Stimulated activated CD8-positive, alpha-beta memory T cell treated with anti-CD3 and anti-CD28 coated beads, Interleukin-7, amount 100 ng/mL, for 4 hours (primary cell): Measurements from ENCODE around the gene UBE2Z.
"Not testable (repeated sequence)": the region's sequence is repeated elsewhere in the genome, so short reads cannot be mapped to it uniquely, and the experiment has no call there.

Source experiments
- DNase-seq, 2 donors: peaks; one replicate each; pipeline ENCODE4 v3.0.0-alpha.2; 2020; ENCODE audit warnings: low read depth in 2 of 2

The UBE2Z gene

GRCh38 chr17:48904428-48904827, 3.8 kb upstream of the UBE2Z start:
- no peak for DNase-seq

- DNase-seq: no peak
These were observed 2.2 kb upstream of the UBE2Z start for GRCh38 chr17:48905987-48906515.

- DNase-seq: no peak
These were observed 527 bp upstream of the UBE2Z start for GRCh38 chr17:48907713-48908046.

- peak; percentile 89 to 92 for DNase-seq
These were observed 717 bp downstream of the UBE2Z start for GRCh38 chr17:48908853-48909394.

GRCh38 chr17:48909783-48910182, 1.6 kb downstream of the UBE2Z start:
- no peak for DNase-seq

- DNase-seq: no peak
These were observed 2.2 kb downstream of the UBE2Z start for GRCh38 chr17:48910370-48910769.

GRCh38 chr17:48912476-48912875, 4.3 kb downstream of the UBE2Z start:
- no peak for DNase-seq

GRCh38 chr17:48915459-48916282, 7.5 kb downstream of the UBE2Z start:
- peak in 1 of 2 donors; percentile 28 for DNase-seq

DNA sequence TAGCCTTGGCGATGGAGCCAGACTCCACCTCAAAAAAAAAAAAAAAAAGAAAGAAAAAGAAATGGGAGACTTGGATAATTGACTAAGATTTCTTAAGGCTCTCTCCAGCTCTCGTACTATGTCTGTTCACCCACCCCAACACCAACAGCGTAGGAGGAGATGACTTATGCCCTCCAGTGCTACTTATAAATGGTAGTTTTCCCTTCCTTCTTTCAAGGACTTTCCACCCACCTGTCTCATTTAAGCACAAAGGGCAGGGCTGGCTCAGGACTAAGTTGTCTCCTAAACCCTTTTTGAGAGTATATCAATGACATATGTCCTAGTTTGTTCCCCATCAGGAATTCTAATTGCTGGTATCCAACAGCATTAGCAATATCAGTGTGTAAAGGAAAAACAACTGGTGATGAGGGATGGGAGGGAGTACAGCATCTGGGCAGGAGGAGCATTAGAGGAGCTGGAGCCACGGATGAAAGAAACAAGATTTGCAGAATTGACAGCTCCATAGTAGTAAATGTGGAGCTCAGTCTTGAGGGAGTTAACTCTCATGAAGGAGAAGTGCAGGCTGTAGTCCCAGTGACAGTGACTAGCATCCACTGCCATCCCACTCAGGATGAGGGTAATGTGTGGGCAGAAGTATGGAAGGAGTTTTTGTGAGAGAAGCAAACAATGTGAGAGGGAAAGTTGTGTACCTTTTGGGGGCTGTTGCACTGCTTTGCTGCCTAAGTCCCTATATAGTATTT, 17.2 kb downstream of the UBE2Z start:
- DNase-seq: no peak

DNA sequence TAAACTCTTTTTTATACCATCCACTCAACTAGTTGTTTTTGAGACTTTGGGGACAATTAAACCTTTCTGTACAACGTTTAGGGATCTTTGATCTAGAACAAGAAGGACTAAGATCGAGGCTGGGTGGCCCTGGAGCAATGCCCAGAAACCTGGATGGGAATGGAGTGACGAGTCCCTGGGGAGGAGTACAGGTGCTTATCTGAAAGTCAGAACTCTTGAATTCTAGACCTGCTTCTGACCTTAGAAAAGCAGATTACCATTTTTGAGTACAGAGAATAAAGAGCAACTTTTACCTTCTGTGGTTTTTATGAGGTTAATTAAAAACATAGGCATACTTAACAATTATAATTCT, 17.8 kb downstream of the UBE2Z start:
- no peak for DNase-seq

- DNase-seq: no peak
These were observed 20.0 kb downstream of the UBE2Z start for GRCh38 chr17:48927978-48928745.

- DNase-seq: no peak
These were observed 20.9 kb downstream of the UBE2Z start for GRCh38 chr17:48928876-48929811.

DNA sequence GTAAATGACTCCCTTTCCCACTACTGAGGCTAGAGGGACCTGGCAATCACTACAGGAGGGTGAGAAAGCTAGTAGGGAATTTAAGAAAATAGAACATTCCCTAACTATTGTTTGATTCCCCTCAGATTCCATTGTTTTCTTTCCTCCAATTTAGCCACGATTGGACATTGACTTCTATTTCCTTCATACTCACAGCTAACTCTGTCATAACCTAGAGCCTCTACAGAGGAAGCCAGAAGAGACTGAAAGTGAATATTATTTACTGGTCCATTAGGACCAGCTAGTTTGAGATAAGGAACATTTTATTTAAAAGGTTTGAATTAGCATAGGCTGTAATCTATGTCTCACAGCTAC, 21.6 kb downstream of the UBE2Z start:
- no peak for DNase-seq

DNA sequence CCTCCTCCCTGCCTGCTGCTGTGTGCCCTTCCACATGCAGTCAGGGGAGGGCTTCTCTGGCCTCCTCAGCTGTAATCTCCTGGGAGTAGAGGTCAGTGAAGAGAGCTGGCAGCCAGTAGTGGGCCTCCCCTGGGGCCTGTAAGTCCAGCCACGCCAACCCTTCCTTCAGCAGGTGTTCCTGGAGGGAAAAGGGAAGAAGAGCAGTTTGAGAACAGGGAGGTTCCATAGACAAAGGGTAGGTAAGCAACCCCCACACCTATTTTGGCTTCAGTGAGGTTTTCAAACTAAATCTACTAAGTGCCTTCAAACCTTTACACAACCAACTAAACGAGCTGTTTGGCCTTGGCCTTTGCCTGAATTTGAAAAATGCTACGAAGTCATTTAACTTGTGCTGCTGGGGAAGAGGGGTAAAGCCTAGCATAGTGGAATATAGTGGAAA, 22.2 kb downstream of the UBE2Z start:
- no peak for DNase-seq

DNA sequence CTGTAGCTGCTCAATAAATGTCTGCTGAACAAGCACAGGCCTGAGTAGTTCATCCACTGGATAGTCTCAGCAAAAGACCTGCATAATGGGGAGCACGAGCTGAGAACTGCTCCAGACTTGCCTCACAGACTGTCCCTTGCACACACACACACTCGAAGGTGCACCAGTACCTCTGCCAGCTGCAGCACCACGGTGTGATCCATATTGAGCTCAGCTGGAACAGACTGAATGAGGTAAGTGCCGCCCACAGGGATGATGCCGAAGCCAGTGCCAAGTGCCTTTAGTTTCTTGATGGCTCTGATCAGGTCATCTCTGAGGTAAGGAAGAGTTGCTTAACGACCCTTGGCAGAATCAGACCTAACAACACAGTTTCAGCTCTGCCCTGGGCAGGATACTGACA, 24.8 kb downstream of the UBE2Z start:
- no peak for DNase-seq

DNA sequence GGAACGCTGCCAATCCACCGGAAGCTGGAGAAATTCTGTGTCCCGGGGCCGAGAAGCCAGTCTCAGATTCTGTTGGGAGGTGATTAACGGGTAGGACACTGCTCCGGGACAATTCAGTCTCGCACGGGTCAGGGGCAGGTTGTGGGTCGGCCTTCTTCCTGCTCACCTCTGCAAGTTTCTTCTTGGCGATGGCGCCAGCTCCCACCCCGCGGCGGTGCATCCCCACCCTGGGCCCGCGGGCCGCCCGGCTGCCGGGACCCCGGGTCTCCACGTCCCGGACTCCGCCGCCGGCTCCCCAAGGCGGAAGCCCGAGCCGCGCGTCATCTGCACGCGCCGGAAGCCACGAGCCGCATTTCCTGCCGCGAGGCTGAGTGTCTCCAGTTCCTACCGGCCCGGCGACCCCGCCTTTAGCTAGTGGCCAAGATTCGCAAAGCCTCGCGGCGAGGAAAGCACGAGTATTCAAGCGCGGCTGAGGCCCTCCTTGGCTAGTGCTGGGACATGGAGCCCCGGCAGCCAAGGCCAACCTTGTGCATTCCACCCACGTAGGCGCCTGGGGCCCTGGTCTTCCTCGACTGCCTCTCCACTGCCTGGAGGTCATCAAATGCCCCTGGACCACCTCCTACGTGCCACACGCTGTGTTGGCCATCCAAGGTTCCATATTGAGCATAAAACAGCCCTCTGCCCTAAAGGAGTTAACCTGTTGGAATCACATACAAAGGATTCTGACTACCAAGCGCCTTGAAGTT, 36.5 kb downstream of the UBE2Z start, which contains the start of gene SNF8:
TSS of gene SNF8 (minus strand) at position 328 of the 746 bp plus-strand sequence. CDS start at position 220, 108 bp downstream.
- peak; percentile 85 to 91 for DNase-seq

DNA sequence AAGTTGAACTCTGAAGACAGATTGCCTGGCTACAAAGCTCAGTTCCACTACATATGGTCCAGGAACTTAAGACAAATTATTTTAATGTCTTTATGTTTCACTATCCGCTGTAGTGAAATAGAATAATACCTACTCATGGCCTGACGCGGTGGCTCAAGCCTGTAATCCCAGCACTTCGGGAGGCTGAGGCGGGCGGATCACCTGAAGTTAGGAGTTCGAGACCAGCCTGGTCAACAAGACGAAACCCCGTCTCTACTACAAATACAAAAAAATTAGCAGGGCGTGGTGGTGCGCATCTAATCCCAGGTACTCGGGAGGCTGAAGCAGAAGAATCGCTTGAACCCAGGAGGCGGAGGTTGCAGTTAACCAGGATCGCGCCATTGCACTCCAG, 37.0 kb downstream of the UBE2Z start:
- not testable (repeated sequence) for DNase-seq

DNA sequence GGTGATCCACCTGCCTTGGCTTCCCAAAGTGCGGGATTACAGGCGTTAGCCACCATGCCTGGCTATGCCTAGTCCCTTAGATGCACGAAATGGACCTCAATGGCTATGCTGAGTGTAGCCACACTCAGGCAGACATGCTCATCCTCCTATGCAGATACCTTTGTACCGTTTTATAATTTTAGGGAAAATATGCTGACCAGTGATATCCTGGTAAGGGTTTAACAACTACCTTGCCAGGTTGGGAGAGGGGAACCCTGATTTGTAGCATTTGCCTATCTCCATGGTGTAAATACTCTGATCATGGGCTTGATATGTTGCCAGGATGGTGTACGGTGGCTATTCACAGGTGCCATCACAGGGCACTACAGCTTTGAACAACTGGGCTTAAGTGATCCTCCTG, 43.4 kb downstream of the UBE2Z start:
- DNase-seq: no peak

DNA sequence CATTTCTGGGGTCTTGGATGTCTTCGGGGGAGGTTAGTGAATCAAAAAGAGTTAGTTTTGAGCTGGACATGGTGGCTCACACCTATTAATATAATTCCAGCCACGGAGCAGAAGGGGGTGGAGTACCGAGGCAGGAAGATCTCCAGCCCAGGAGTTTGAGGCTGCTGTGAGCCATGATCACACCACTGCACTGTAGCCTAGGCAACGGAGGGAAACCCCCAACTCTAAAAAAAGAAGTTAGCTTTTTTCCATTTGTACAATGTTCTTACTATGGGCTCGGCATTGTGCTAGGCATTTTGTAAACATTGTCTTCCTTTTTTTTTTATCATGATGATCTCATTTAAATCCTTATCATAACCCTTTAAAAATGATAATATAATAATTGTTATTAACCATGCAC, 44.7 kb downstream of the UBE2Z start:
- no peak for DNase-seq

DNA sequence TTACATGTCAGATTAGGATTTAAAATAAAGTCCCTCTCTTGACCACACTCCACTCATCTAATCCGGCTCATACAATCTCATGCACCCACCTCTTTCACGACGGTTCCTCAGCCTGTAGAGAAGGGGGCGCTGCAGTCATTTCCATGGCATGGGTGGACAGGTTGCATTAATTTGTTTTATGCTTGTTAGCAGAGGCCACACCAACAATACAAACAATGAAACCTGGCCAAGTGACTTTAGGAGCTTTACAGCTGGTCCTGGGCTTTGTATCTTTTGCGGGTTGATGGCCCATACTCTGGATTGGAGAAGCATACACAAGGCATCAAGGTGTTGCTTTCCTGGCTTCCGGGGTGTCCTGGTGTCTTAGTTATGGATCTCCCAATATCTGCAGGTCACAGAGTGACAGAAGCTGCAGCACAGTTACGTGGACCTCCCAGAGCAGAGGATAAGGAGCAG, 46.1 kb downstream of the UBE2Z start:
- no peak for DNase-seq
